Neural progenitor cell (in vitro differentiated cells): ENCODE measurements around the gene RNF212B. TPM values are rescaled to one million over a fixed set of nuclear protein-coding genes. Genes with fewer than 3 reads are reported as not detected.
"Not testable (repeated sequence)": the region's sequence is repeated elsewhere in the genome, so short reads cannot be mapped to it uniquely, and the experiment has no call there.

ENCODE experiments used
- DNase-seq: peaks from one replicate; pipeline ENCODE4 v3.0.0-alpha.2; 2016; ENCODE audit warnings: low spot score
- H2AFZ ChIP-seq: fragments of 200-600 bp; sonication (generic); replicated peaks from 2 replicates; pipeline ENCODE4 v1.6.1; 2016; ENCODE audit warnings: antibody characterized with exemption
- H3F3A ChIP-seq: fragments of 200-600 bp; sonication (generic); 2 replicates; pipeline ENCODE4 v1.6.1; 2016; ENCODE audit warnings: antibody characterized with exemption, low read depth
- H3K27ac ChIP-seq: fragments of 200-600 bp; sonication (generic); 2 replicates; pipeline ENCODE4 v1.5.1; 2016; ENCODE audit warnings: mild to moderate bottlenecking
- H3K27me3 ChIP-seq: fragments of 200-600 bp; sonication (generic); 2 replicates; pipeline ENCODE4 v1.6.1; 2016; ENCODE audit warnings: mild to moderate bottlenecking, moderate library complexity
- H3K36me3 ChIP-seq: fragments of 200-600 bp; sonication (generic); 2 replicates; pipeline ENCODE4 v1.5.1; 2016
- H3K4me1 ChIP-seq: fragments of 200-600 bp; sonication (generic); 2 replicates; pipeline ENCODE4 v1.6.1; 2016; ENCODE audit warnings: mixed run types
- H3K4me2 ChIP-seq: fragments of 200-600 bp; sonication (generic); 2 replicates; pipeline ENCODE4 v1.6.1; 2016
- H3K4me3 ChIP-seq: fragments of 200-600 bp; sonication (generic); 2 replicates; pipeline ENCODE4 v1.5.1; 2016
- H3K79me2 ChIP-seq: fragments of 200-600 bp; sonication (generic); 2 replicates; pipeline ENCODE4 v1.6.1; 2016; ENCODE audit warnings: low read depth
- H3K9ac ChIP-seq: fragments of 200-600 bp; sonication (generic); 2 replicates; pipeline ENCODE4 v1.6.1; 2016
- H3K9me3 ChIP-seq: fragments of 200-600 bp; sonication (generic); 2 replicates; pipeline ENCODE4 v1.5.1; 2016; ENCODE audit warnings: low read depth
- H4K20me1 ChIP-seq: fragments of 200-600 bp; sonication (generic); 2 replicates; pipeline ENCODE4 v1.6.1; 2016; ENCODE audit warnings: low read depth
- H3K27ac Mint-ChIP-seq: 3 replicates; pipeline ENCODE4 v1.8.0; 2021; ENCODE audit warnings: mixed read lengths
- H3K27me3 Mint-ChIP-seq: 2 replicates; pipeline ENCODE4 v1.8.0; 2022; ENCODE audit warnings: low read depth, mild to moderate bottlenecking, inconsistent platforms, moderate library complexity, mixed read lengths; ENCODE audit not compliant: insufficient read depth
- H3K36me3 Mint-ChIP-seq: 3 replicates; pipeline ENCODE4 v1.8.0; 2021; ENCODE audit warnings: mixed read lengths
- H3K4me1 Mint-ChIP-seq: 3 replicates; pipeline ENCODE4 v1.8.0; 2021; ENCODE audit warnings: mixed read lengths
- H3K4me3 Mint-ChIP-seq: 3 replicates; pipeline ENCODE4 v1.8.0; 2021; ENCODE audit warnings: mild to moderate bottlenecking, moderate library complexity, mixed read lengths
- H3K9me3 Mint-ChIP-seq: 3 replicates; pipeline ENCODE4 v1.8.0; 2020; ENCODE audit warnings: mixed read lengths
- CTCF ChIP-seq: fragments of 200-600 bp; sonication (generic); IDR thresholded peaks from 2 replicates; pipeline ENCODE4 v1.5.1; 2017; ENCODE audit warnings: antibody characterized with exemption, mild to moderate bottlenecking
- EZH2 ChIP-seq: fragments of 200-600 bp; sonication (generic); IDR thresholded peaks from 2 replicates; pipeline ENCODE4 v1.6.1; 2017; ENCODE audit warnings: antibody characterized with exemption, mild to moderate bottlenecking, moderate library complexity
- EZH2phosphoT487 ChIP-seq: fragments of 200-600 bp; sonication (generic); IDR thresholded peaks from 2 replicates; pipeline ENCODE4 v1.6.1; 2017; ENCODE audit warnings: antibody characterized with exemption
- total RNA-seq: library from RNA; depleted of rRNA; stranded (reverse); fragments of >200 nt; gene quantifications from 2 replicates; pipeline ENCODE4 v1.2.3, GENCODE V29; 2015; ENCODE audit warnings: low replicate concordance

RNF212B gene
- total RNA-seq, 1 donor from 2014 or later: not detected

- H3K9me3 Mint-ChIP-seq: no peaks in the 10 kb centered on the region
- Histone ChIP-seq H2AFZ (no peak overlapping the region), H4K20me1 (no peaks in the 10 kb centered on the region), H3K9ac (no peak overlapping the region), H3K4me1 (no peaks in the 10 kb centered on the region), H3K4me2 (no peak overlapping the region), H3K27ac (no peak overlapping the region), H3K4me3 (no peak overlapping the region), H3K79me2 (no peaks in the 10 kb centered on the region), H3F3A (peaks cover 18% of the 10 kb centered on the region), H3K36me3 (no peaks in the 10 kb centered on the region), H3K9me3 (no peaks in the 10 kb centered on the region), H3K27me3 (peaks cover 20% of the 10 kb centered on the region)
- peaks cover 1% of the 10 kb centered on the region for H3K36me3 Mint-ChIP-seq
- no peaks in the 10 kb centered on the region for H3K4me1 Mint-ChIP-seq
- H3K27ac Mint-ChIP-seq: no peak overlapping the region
- TF ChIP-seq EZH2phosphoT487 (no peak), EZH2 (no peak), CTCF (no peak)
- no peak overlapping the region for H3K4me3 Mint-ChIP-seq
- no peak for DNase-seq
- H3K27me3 Mint-ChIP-seq: peaks cover 2% of the 10 kb centered on the region
These were observed 31.5 kb downstream of the RNF212B start for GRCh38 chr14:23269193-23269592.

GRCh38 chr14:23275412-23275811, 37.7 kb downstream of the RNF212B start:
- Histone ChIP-seq H3K9me3 (no peaks in the 10 kb centered on the region), H3K4me1 (peaks cover 14% of the 10 kb centered on the region), H4K20me1 (no peaks in the 10 kb centered on the region), H2AFZ (no peak overlapping the region), H3K4me2 (no peak overlapping the region), H3K79me2 (peaks cover 17% of the 10 kb centered on the region), H3K4me3 (no peak overlapping the region), H3K27me3 (no peaks in the 10 kb centered on the region), H3K27ac (no peak overlapping the region), H3F3A (peaks cover 24% of the 10 kb centered on the region), H3K36me3 (no peaks in the 10 kb centered on the region), H3K9ac (no peak overlapping the region)
- Mint-ChIP-seq H3K36me3 (peaks cover 28% of the 10 kb centered on the region), H3K4me3 (no peak overlapping the region), H3K27ac (no peak overlapping the region), H3K9me3 (no peaks in the 10 kb centered on the region), H3K4me1 (peaks cover 12% of the 10 kb centered on the region), H3K27me3 (no peaks in the 10 kb centered on the region)
- no peak for DNase-seq
- TF ChIP-seq EZH2phosphoT487 (no peak), CTCF (no peak), EZH2 (no peak)

DNA sequence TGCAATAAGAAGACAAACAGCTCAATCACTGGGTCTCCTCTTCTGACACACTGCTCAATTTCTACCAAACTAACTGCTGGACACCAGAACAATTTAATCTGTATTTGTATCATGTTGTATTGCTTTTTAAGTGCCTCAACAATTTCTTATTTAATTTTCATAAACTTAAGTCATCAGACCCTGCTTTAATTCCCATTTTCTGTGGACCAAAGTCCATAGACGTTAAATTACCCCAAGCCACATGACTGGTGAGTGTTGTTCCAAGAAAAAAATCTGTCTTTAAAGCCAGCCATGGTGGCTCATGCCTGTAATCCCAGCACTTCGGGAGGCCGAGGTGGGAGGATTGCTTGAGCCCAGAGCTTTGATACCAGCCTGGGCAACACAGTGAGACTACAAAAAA, 39.5 kb downstream of the RNF212B start:
- H3K27me3 ChIP-seq: no peaks in the 10 kb centered on the region
- H3K4me3 ChIP-seq: no peak overlapping the region
- H3K9ac ChIP-seq: no peak overlapping the region
- H3F3A ChIP-seq: peaks cover 34% of the 10 kb centered on the region
- no peaks in the 10 kb centered on the region for H3K27me3 Mint-ChIP-seq
- peaks cover 27% of the 10 kb centered on the region for H3K36me3 Mint-ChIP-seq
- H4K20me1 ChIP-seq: no peaks in the 10 kb centered on the region
- no peaks in the 10 kb centered on the region for H3K9me3 Mint-ChIP-seq
- DNase-seq: no peak
- H2AFZ ChIP-seq: no peak overlapping the region
- peaks cover 21% of the 10 kb centered on the region for H3K4me1 Mint-ChIP-seq
- no peaks in the 10 kb centered on the region for H3K9me3 ChIP-seq
- no peak overlapping the region for H3K4me2 ChIP-seq
- H3K27ac Mint-ChIP-seq: no peak overlapping the region
- H3K4me3 Mint-ChIP-seq: no peak overlapping the region
- no peak for TF ChIP-seq EZH2
- no peak for TF ChIP-seq CTCF
- no peak for TF ChIP-seq EZH2phosphoT487
- peaks cover 24% of the 10 kb centered on the region for H3K4me1 ChIP-seq
- H3K79me2 ChIP-seq: peaks cover 30% of the 10 kb centered on the region
- H3K27ac ChIP-seq: no peak overlapping the region
- H3K36me3 ChIP-seq: no peaks in the 10 kb centered on the region

- H3K4me1 ChIP-seq: peaks cover 24% of the 10 kb centered on the region
- not testable (repeated sequence) for H3K4me2 ChIP-seq, H3K36me3 ChIP-seq, H3K27ac ChIP-seq, H3K27me3 Mint-ChIP-seq, H3K27ac Mint-ChIP-seq, DNase-seq, H3K9me3 ChIP-seq, H3K9me3 Mint-ChIP-seq, H4K20me1 ChIP-seq, H3K4me3 Mint-ChIP-seq, H2AFZ ChIP-seq, H3K4me3 ChIP-seq, H3K9ac ChIP-seq, H3K27me3 ChIP-seq
- Mint-ChIP-seq H3K4me1 (peaks cover 21% of the 10 kb centered on the region), H3K36me3 (peaks cover 27% of the 10 kb centered on the region)
- H3F3A ChIP-seq: peaks cover 42% of the 10 kb centered on the region
- H3K79me2 ChIP-seq: peaks cover 38% of the 10 kb centered on the region
These were observed 40.2 kb downstream of the RNF212B start for GRCh38 chr14:23277928-23278327.
